ENCODE measurements around the gene JAKMIP3.

The JAKMIP3 gene

DNA sequence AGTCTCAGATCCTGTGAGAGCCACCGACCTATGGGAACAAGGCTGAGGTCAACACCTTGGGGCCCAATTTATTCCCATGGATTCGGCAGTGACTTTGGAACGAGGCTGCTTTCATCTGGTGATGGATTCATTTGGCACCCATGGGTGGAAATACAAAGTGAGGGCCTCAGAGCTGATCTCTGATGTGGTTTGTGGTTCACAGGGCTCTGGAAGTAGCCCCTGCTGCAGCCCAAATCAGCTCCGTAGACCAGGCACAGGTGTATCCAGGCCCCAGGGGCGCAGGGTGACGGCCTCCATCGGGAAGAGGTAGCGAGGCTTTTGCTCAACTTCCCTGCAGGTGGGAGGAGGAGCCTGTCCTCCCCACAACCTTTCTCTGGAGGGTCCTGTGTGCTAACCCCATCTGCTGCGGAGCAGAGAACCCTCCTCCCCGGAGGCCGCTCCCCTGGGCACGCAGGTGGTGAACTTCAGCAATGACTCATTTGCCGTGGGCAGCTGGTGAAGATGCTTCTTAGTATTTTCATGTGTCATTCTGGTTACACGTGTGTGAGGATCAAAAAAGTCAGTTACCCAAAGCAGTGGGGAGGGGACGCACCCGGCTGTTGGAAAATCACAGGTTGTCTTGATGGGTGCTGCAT is 7.5 kb upstream of the JAKMIP3 start:
- no peak overlapping the region for H3K4me3 ChIP-seq (ENCODE audit: control insufficient read depth, low read depth, low read length)
- DNase-seq (ENCODE audit: low read depth), result no peak
- TF ChIP-seq, protein P1, sequence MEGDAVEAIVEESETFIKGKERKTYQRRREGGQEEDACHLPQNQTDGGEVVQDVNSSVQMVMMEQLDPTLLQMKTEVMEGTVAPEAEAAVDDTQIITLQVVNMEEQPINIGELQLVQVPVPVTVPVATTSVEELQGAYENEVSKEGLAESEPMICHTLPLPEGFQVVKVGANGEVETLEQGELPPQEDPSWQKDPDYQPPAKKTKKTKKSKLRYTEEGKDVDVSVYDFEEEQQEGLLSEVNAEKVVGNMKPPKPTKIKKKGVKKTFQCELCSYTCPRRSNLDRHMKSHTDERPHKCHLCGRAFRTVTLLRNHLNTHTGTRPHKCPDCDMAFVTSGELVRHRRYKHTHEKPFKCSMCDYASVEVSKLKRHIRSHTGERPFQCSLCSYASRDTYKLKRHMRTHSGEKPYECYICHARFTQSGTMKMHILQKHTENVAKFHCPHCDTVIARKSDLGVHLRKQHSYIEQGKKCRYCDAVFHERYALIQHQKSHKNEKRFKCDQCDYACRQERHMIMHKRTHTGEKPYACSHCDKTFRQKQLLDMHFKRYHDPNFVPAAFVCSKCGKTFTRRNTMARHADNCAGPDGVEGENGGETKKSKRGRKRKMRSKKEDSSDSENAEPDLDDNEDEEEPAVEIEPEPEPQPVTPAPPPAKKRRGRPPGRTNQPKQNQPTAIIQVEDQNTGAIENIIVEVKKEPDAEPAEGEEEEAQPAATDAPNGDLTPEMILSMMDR (conservative IDR thresholded peaks at IDR 0.05; ENCODE audit: control insufficient read depth, insufficient read depth, low read depth, low read length), result no peak

DNA sequence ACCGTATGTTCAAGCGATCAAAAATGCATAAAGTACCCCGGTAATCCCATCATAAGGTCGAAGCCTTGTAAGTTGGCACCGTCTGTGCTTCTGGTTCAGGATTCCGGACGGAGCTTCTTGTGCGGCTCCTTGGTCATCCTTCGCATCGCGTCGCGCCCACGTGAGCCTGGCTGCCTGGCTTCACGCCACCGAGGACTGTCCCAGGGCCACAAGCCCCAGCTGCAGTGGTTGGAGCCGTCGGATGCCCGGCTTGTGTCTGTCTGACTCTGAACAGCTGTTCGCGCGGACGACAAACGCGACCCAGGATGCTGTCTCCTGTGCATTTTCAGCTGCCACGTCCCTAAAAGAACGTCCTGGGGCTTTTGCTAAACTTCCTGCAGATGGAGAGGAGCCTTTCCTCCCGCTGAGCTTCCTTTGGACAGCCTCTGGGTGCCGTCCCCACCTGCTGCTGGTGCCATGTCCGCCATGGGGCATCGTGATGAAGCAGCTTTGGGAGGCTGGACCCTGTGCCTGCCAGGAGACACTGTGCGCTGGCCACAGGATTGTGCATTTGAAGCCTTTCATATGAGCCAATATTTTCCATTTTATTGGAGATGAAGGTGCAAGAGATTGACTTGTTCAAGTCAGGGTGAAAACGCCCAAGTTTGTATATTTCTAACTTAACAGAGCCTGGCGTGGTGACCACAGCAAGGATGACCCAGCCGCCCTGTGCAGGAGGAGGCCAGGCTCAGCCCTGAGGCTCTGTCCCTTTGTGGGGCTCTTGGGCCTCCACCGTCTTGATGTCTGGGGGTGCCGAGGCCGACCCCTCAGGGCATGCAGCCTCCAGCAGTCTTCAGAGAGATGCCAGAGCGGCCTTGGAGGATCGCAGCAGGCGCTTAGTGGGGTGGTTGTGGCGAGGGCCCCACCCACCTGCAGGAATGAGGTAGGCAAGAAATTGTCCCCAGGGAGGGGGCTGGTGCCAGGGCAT is 6.7 kb upstream of the JAKMIP3 start:
- DNase-seq (ENCODE audit: low read depth), result no peak
- H3K4me3 ChIP-seq (ENCODE audit: control insufficient read depth, low read depth, low read length), result no peak overlapping the region

DNA sequence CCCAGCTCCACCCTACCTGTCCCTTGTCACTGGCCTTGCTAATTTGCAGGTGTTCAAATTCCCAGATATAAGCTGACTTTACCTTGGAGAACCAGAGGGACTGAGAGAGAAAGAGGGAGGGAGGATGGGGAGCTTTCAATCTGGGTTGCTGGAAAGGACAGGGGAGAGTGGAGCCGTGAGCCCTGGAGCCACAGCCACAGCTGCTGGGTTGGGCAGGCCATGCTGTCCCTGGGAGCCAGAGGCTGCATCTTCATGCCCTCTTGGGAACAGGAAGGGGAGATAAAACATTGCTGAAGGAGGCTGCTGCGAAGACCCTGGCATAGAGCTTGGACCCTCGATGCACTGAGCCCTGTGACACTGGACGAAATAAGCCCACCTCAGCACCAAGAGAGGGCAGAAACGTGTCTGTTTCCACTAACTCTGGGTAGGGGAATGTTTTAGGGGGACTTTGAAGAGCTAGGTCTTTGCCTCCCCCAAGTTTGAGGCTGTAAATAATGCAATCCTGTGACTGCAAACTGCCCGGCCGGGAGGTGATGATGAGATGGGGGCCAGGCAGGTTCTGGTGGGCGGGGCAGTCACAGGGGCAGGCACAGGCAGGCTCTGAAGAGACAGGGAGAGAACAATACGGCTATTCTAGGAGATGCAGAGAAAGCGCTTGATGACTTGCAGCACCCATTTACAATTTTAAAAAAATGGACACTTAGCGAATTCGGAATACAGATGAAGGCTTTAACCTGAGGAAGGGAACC is 5.8 kb upstream of the JAKMIP3 start:
- DNase-seq (ENCODE audit: low read depth), result no peak
- H3K4me3 ChIP-seq (ENCODE audit: control insufficient read depth, low read depth, low read length), result no peak overlapping the region
- TF ChIP-seq, protein P1 (conservative IDR thresholded peaks at IDR 0.05; ENCODE audit: control insufficient read depth, insufficient read depth, low read depth, low read length), result no peak

More for the DNA sequence above, 6.7 kb upstream of the JAKMIP3 start:
- TF ChIP-seq, protein P1 (conservative IDR thresholded peaks at IDR 0.05; ENCODE audit: control insufficient read depth, insufficient read depth, low read depth, low read length), result no peak

DNA sequence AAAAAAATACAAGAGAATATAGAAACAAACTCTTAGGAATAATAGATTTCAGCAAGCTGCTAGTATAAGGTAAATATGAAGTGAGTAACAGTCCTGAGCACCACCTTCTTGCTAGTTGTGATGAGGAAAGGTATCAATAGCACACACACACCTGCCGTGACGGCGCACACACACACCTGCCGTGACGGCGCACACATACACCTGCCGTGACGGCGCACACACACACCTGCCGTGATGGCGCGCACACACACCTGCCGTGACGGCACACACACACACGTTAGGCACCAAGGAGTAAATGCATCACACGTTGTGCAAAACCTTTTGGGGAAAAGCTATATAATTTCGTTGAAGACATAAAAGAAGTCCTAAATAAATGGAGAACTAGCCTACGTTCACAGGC is 4.7 kb upstream of the JAKMIP3 start:
- DNase-seq (ENCODE audit: low read depth), result no peak
- no peak overlapping the region for H3K4me3 ChIP-seq (ENCODE audit: control insufficient read depth, low read depth, low read length)
- TF ChIP-seq, protein P1 (conservative IDR thresholded peaks at IDR 0.05; ENCODE audit: control insufficient read depth, insufficient read depth, low read depth, low read length), result no peak

GRCh38 chr10:132061465-132061864 is 4.3 kb upstream of the JAKMIP3 start:
- TF ChIP-seq, protein P1 (conservative IDR thresholded peaks at IDR 0.05; ENCODE audit: control insufficient read depth, insufficient read depth, low read depth, low read length), result no peak
- DNase-seq (ENCODE audit: low read depth), result no peak

DNA sequence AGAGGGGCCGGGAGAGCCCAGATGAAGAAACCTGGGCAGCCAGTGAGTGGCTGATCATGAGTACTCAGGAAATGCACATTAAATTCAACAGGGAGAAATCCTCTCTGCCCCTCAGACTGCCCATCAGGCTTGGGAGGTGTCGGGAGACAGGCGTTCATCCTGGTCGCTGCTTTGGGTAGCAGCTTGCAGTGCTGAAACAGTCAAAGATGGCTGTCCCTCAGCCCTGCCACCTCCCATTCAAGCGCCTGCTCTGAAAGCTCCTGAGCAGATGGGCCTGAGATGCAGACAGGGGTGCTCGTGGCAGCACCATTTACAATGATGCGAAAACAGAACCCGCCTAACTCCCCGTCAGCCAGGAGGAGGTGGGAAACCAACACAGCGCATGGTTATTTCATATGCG is 3.6 kb upstream of the JAKMIP3 start:
- no peak for DNase-seq (ENCODE audit: low read depth)
- TF ChIP-seq, protein P1 (conservative IDR thresholded peaks at IDR 0.05; ENCODE audit: control insufficient read depth, insufficient read depth, low read depth, low read length), result no peak
- no peak overlapping the region for H3K4me3 ChIP-seq (ENCODE audit: control insufficient read depth, low read depth, low read length)

More at GRCh38 chr10:132061465-132061864, 4.3 kb upstream of the JAKMIP3 start:
- no peak overlapping the region for H3K4me3 ChIP-seq (ENCODE audit: control insufficient read depth, low read depth, low read length)

Data from fibroblast of mammary gland (primary cell).